HG02610 (cell line): Measurements from ENCODE around the gene PRSS12.
A peak's percentile ranks its signal among the peaks of the same experiment; 100 is the strongest.
"Not testable (repeated sequence)": the region's sequence is repeated elsewhere in the genome, so short reads cannot be mapped to it uniquely, and the experiment has no call there.

Experiments used
- ATAC-seq: cut with Tn5 transposase; IDR thresholded peaks from one replicate; pipeline ENCODE4 v1.9.1; 2021; ENCODE audit warnings: mild to moderate bottlenecking, moderate library complexity; ENCODE audit not compliant: unreplicated experiment

Gene PRSS12

GRCh38 chr4:118280501-118281218 is 72.1 kb downstream of the PRSS12 start:
- no peak for ATAC-seq

GRCh38 chr4:118279920-118280432 is 72.8 kb downstream of the PRSS12 start:
- no peak for ATAC-seq

GRCh38 chr4:118279328-118279727 is 73.5 kb downstream of the PRSS12 start:
- ATAC-seq, result no peak

GRCh38 chr4:118278473-118279274 is 74.1 kb downstream of the PRSS12 start:
- ATAC-seq, result peak; percentile 82

GRCh38 chr4:118277243-118277642 is 75.6 kb downstream of the PRSS12 start:
- no peak for ATAC-seq

- ATAC-seq, result no peak
Observed at GRCh38 chr4:118276580-118276979, 76.2 kb downstream of the PRSS12 start.

GRCh38 chr4:118273642-118274041 is 79.2 kb downstream of the PRSS12 start:
- no peak for ATAC-seq

GRCh38 chr4:118271788-118272187 is 81.0 kb downstream of the PRSS12 start:
- no peak for ATAC-seq

GRCh38 chr4:118270492-118270891 is 82.3 kb downstream of the PRSS12 start:
- no peak for ATAC-seq

- ATAC-seq, result no peak
Observed at GRCh38 chr4:118268780-118269179, 84.0 kb downstream of the PRSS12 start.

GRCh38 chr4:118266145-118266496 is 86.7 kb downstream of the PRSS12 start:
- ATAC-seq, result not testable (repeated sequence)

- ATAC-seq, result peak; percentile 34
Observed at GRCh38 chr4:118265312-118266144, 87.3 kb downstream of the PRSS12 start.

- ATAC-seq, result no peak
Observed at GRCh38 chr4:118264096-118264495, 88.7 kb downstream of the PRSS12 start.

- no peak for ATAC-seq
Observed at GRCh38 chr4:118260309-118260708, 92.5 kb downstream of the PRSS12 start.

- ATAC-seq, result no peak
Observed at GRCh38 chr4:118259111-118259510, 93.7 kb downstream of the PRSS12 start.

- ATAC-seq, result no peak
Observed at GRCh38 chr4:118254368-118254767, 98.4 kb downstream of the PRSS12 start.

- no peak for ATAC-seq
Observed at GRCh38 chr4:118249890-118250289, 102.9 kb downstream of the PRSS12 start.

GRCh38 chr4:118237531-118237930 is 115.3 kb downstream of the PRSS12 start:
- ATAC-seq, result no peak

- ATAC-seq, result no peak
Observed at GRCh38 chr4:118235566-118236120, 117.2 kb downstream of the PRSS12 start.
